Activated naive CD4-positive, alpha-beta T cell treated with anti-CD3 and anti-CD28 coated beads for 36 hours (primary cell): ENCODE measurements around the gene METTL24. TPM values are rescaled to one million over a fixed set of nuclear protein-coding genes. Genes with fewer than 3 reads are reported as not detected.

Experiments used
- CTCF ChIA-PET: fragments of 350-600 bp; sonication (Branson Sonifier 250); formaldehyde crosslinking; loops from one replicate; lab custom pipeline; 2021; ENCODE audit warnings: antibody characterized with exemption; lab: Charles Lee
- DNase-seq: peaks from one replicate; pipeline ENCODE4 v3.0.0-alpha.2; 2020
- H3K27ac Mint-ChIP-seq: one replicate; pipeline ENCODE4 v1.8.0; 2021; ENCODE audit warnings: mild to moderate bottlenecking, mixed read lengths
- H3K27me3 Mint-ChIP-seq: one replicate; pipeline ENCODE4 v1.8.0; 2021; ENCODE audit warnings: low read depth, mixed read lengths
- H3K36me3 Mint-ChIP-seq: one replicate; pipeline ENCODE4 v1.8.0; 2021; ENCODE audit warnings: low read depth, mixed read lengths
- H3K4me1 Mint-ChIP-seq: one replicate; pipeline ENCODE4 v1.8.0; 2021; ENCODE audit warnings: low read depth, mixed read lengths
- H3K4me3 Mint-ChIP-seq: one replicate; pipeline ENCODE4 v1.8.0; 2021; ENCODE audit warnings: mild to moderate bottlenecking, moderate library complexity, mixed read lengths
- H3K9me3 Mint-ChIP-seq: one replicate; pipeline ENCODE4 v1.8.0; 2021; ENCODE audit warnings: mixed read lengths
- intact Hi-C: fragments of 100-400 bp; cut with micrococcal nuclease; formaldehyde crosslinking; loops from one replicate; pipeline ENCODE4 v1.15.1; 2023
- total RNA-seq, 2 experiments: library from RNA; stranded (reverse); gene quantifications; one replicate each; pipeline ENCODE4 v1.2.3, GENCODE V29; 2021

The METTL24 gene
- total RNA-seq, 2 experiments from 2014 or later: not detected

- no peaks in the 10 kb centered on the region for H3K36me3 Mint-ChIP-seq
- no peaks in the 10 kb centered on the region for H3K9me3 Mint-ChIP-seq
- H3K27me3 Mint-ChIP-seq: no peaks in the 10 kb centered on the region
- CTCF ChIA-PET: no interaction called here
- no peak for DNase-seq
- no peaks in the 10 kb centered on the region for H3K4me1 Mint-ChIP-seq
- no peak overlapping the region for H3K4me3 Mint-ChIP-seq
- intact Hi-C loops: no loop called here
- no peak overlapping the region for H3K27ac Mint-ChIP-seq
Observed at GRCh38 chr6:110329714-110330436, 28.3 kb downstream of the METTL24 start.

GRCh38 chr6:110329348-110329713 lies 28.8 kb downstream of the METTL24 start:
- no peak overlapping the region for H3K27ac Mint-ChIP-seq
- no peaks in the 10 kb centered on the region for H3K9me3 Mint-ChIP-seq

GRCh38 chr6:110328259-110328658 lies 29.9 kb downstream of the METTL24 start:
- DNase-seq: no peak
- H3K9me3 Mint-ChIP-seq: no peaks in the 10 kb centered on the region
- H3K36me3 Mint-ChIP-seq: no peaks in the 10 kb centered on the region
- H3K27me3 Mint-ChIP-seq: no peaks in the 10 kb centered on the region
- H3K4me3 Mint-ChIP-seq: no peak overlapping the region
- intact Hi-C loops: no loop called here
- no peaks in the 10 kb centered on the region for H3K4me1 Mint-ChIP-seq
- CTCF ChIA-PET: interaction anchor here (0.9 kb wide), 1 partner anchor 289 kb away, joined by 3 read pairs; no protein-coding TSS in a partner anchor
- H3K27ac Mint-ChIP-seq: no peak overlapping the region

More at GRCh38 chr6:110329348-110329713, 28.8 kb downstream of the METTL24 start:
- Mint-ChIP-seq H3K36me3 (no peaks in the 10 kb centered on the region), H3K4me1 (no peaks in the 10 kb centered on the region), H3K4me3 (no peak overlapping the region), H3K27me3 (no peaks in the 10 kb centered on the region)
- intact Hi-C loops: no loop called here
- DNase-seq: no peak
- CTCF ChIA-PET: interaction anchor here (0.7 kb wide), 1 partner anchor 145 kb away, joined by 3 read pairs; no protein-coding TSS in a partner anchor

GRCh38 chr6:110327391-110327790 lies 30.8 kb downstream of the METTL24 start:
- intact Hi-C loops: no loop called here
- no peaks in the 10 kb centered on the region for H3K9me3 Mint-ChIP-seq
- H3K4me3 Mint-ChIP-seq: no peak overlapping the region
- no peaks in the 10 kb centered on the region for H3K4me1 Mint-ChIP-seq
- DNase-seq: no peak
- no peaks in the 10 kb centered on the region for H3K27me3 Mint-ChIP-seq
- no peaks in the 10 kb centered on the region for H3K36me3 Mint-ChIP-seq
- CTCF ChIA-PET: no interaction called here
- H3K27ac Mint-ChIP-seq: no peak overlapping the region

- no peaks in the 10 kb centered on the region for H3K36me3 Mint-ChIP-seq
- DNase-seq: no peak
- H3K4me1 Mint-ChIP-seq: no peaks in the 10 kb centered on the region
- H3K27ac Mint-ChIP-seq: no peak overlapping the region
- H3K9me3 Mint-ChIP-seq: no peaks in the 10 kb centered on the region
- H3K27me3 Mint-ChIP-seq: no peaks in the 10 kb centered on the region
- H3K4me3 Mint-ChIP-seq: no peak overlapping the region
- intact Hi-C loops: no loop called here
- CTCF ChIA-PET: no interaction called here
Observed at GRCh38 chr6:110326609-110327008, 31.5 kb downstream of the METTL24 start.

GRCh38 chr6:110326057-110326456 lies 32.1 kb downstream of the METTL24 start:
- no peaks in the 10 kb centered on the region for H3K9me3 Mint-ChIP-seq
- intact Hi-C loops: no loop called here
- DNase-seq: no peak
- no peaks in the 10 kb centered on the region for H3K36me3 Mint-ChIP-seq
- H3K27me3 Mint-ChIP-seq: no peaks in the 10 kb centered on the region
- H3K27ac Mint-ChIP-seq: no peak overlapping the region
- CTCF ChIA-PET: no interaction called here
- H3K4me3 Mint-ChIP-seq: no peak overlapping the region
- no peaks in the 10 kb centered on the region for H3K4me1 Mint-ChIP-seq

- Mint-ChIP-seq H3K4me3 (no peak overlapping the region), H3K27ac (no peak overlapping the region), H3K4me1 (no peaks in the 10 kb centered on the region), H3K9me3 (no peaks in the 10 kb centered on the region), H3K27me3 (no peaks in the 10 kb centered on the region), H3K36me3 (no peaks in the 10 kb centered on the region)
- CTCF ChIA-PET: no interaction called here
- intact Hi-C loops: no loop called here
- no peak for DNase-seq
Observed at GRCh38 chr6:110325197-110325596, 33.0 kb downstream of the METTL24 start.

- no peaks in the 10 kb centered on the region for H3K9me3 Mint-ChIP-seq
- no peaks in the 10 kb centered on the region for H3K36me3 Mint-ChIP-seq
- H3K27me3 Mint-ChIP-seq: no peaks in the 10 kb centered on the region
- intact Hi-C loops: no loop called here
- H3K4me1 Mint-ChIP-seq: no peaks in the 10 kb centered on the region
- H3K27ac Mint-ChIP-seq: no peak overlapping the region
- CTCF ChIA-PET: no interaction called here
- H3K4me3 Mint-ChIP-seq: no peak overlapping the region
- no peak for DNase-seq
Observed at GRCh38 chr6:110324548-110324947, 33.6 kb downstream of the METTL24 start.

GRCh38 chr6:110323258-110323657 lies 34.9 kb downstream of the METTL24 start:
- H3K36me3 Mint-ChIP-seq: no peaks in the 10 kb centered on the region
- intact Hi-C loops: no loop called here
- H3K27me3 Mint-ChIP-seq: no peaks in the 10 kb centered on the region
- H3K9me3 Mint-ChIP-seq: no peaks in the 10 kb centered on the region
- H3K4me3 Mint-ChIP-seq: no peak overlapping the region
- no peak overlapping the region for H3K27ac Mint-ChIP-seq
- CTCF ChIA-PET: no interaction called here
- no peaks in the 10 kb centered on the region for H3K4me1 Mint-ChIP-seq
- no peak for DNase-seq

GRCh38 chr6:110322874-110323242 lies 35.3 kb downstream of the METTL24 start:
- Mint-ChIP-seq H3K27me3 (no peaks in the 10 kb centered on the region), H3K36me3 (no peaks in the 10 kb centered on the region), H3K4me3 (no peak overlapping the region), H3K9me3 (no peaks in the 10 kb centered on the region), H3K27ac (no peak overlapping the region), H3K4me1 (no peaks in the 10 kb centered on the region)
- intact Hi-C loops: no loop called here
- CTCF ChIA-PET: no interaction called here
- DNase-seq: no peak

GRCh38 chr6:110322151-110322873 lies 35.8 kb downstream of the METTL24 start:
- Mint-ChIP-seq H3K27ac (no peak overlapping the region), H3K9me3 (no peaks in the 10 kb centered on the region), H3K36me3 (no peaks in the 10 kb centered on the region), H3K27me3 (no peaks in the 10 kb centered on the region), H3K4me1 (no peaks in the 10 kb centered on the region), H3K4me3 (no peak overlapping the region)
- no peak for DNase-seq
- intact Hi-C loops: no loop called here
- CTCF ChIA-PET: no interaction called here

- no peak for DNase-seq
- intact Hi-C loops: no loop called here
- no peak overlapping the region for H3K4me3 Mint-ChIP-seq
- no peak overlapping the region for H3K27ac Mint-ChIP-seq
- CTCF ChIA-PET: no interaction called here
- H3K27me3 Mint-ChIP-seq: no peaks in the 10 kb centered on the region
- H3K36me3 Mint-ChIP-seq: no peaks in the 10 kb centered on the region
- no peaks in the 10 kb centered on the region for H3K4me1 Mint-ChIP-seq
- no peaks in the 10 kb centered on the region for H3K9me3 Mint-ChIP-seq
Observed at GRCh38 chr6:110320307-110320706, 37.8 kb downstream of the METTL24 start.

GRCh38 chr6:110319843-110320242 lies 38.3 kb downstream of the METTL24 start:
- no peaks in the 10 kb centered on the region for H3K4me1 Mint-ChIP-seq
- no peaks in the 10 kb centered on the region for H3K27me3 Mint-ChIP-seq
- intact Hi-C loops: no loop called here
- no peak overlapping the region for H3K4me3 Mint-ChIP-seq
- no peaks in the 10 kb centered on the region for H3K9me3 Mint-ChIP-seq
- H3K27ac Mint-ChIP-seq: no peak overlapping the region
- CTCF ChIA-PET: no interaction called here
- H3K36me3 Mint-ChIP-seq: no peaks in the 10 kb centered on the region
- DNase-seq: no peak
